Astrocyte of the spinal cord (primary cell): ENCODE results near the gene RECQL5.

ENCODE experiments used
- DNase-seq: peaks from one replicate; pipeline ENCODE4 v3.0.0; 2011; ENCODE audit warnings: low read depth, low spot score
- H3K4me3 ChIP-seq: 2 replicates; pipeline ENCODE4 v1.5.1; 2011; ENCODE audit warnings: low read depth, mild to moderate bottlenecking, low read length, moderate library complexity
- CTCF ChIP-seq: IDR thresholded peaks from 2 replicates; pipeline ENCODE4 v1.5.1; 2012; ENCODE audit warnings: low read depth, mild to moderate bottlenecking, low read length, inconsistent platforms
- in situ Hi-C: cut with HindIII; loops from 2 replicates; pipeline ENCODE4 v1.10.0; 2017; ENCODE audit warnings: low sequenced_read_pairs

RECQL5 gene

GRCh38 chr17:75627094-75627493 lies 39.9 kb downstream of the RECQL5 start:
- in situ Hi-C loops: no loop called here
- no peak for DNase-seq
- no peak for TF ChIP-seq CTCF
- no peak overlapping the region for H3K4me3 ChIP-seq

GRCh38 chr17:75626496-75627038 lies 40.4 kb downstream of the RECQL5 start:
- no peak for TF ChIP-seq CTCF
- no peak overlapping the region for H3K4me3 ChIP-seq
- DNase-seq: no peak

GRCh38 chr17:75625813-75626486 lies 41.0 kb downstream of the RECQL5 start:
- no peak for DNase-seq
- peak; percentile 87 for TF ChIP-seq CTCF
- in situ Hi-C loops: no loop called here

More at GRCh38 chr17:75626496-75627038, 40.4 kb downstream of the RECQL5 start:
- in situ Hi-C loops: no loop called here

GRCh38 chr17:75624714-75625345 lies 42.1 kb downstream of the RECQL5 start:
- H3K4me3 ChIP-seq: no peak overlapping the region
- in situ Hi-C loops: no loop called here
- no peak for TF ChIP-seq CTCF
- DNase-seq: no peak

More at GRCh38 chr17:75625813-75626486, 41.0 kb downstream of the RECQL5 start:
- no peak overlapping the region for H3K4me3 ChIP-seq

- in situ Hi-C loops: no loop called here
- DNase-seq: no peak
- TF ChIP-seq CTCF: no peak
- H3K4me3 ChIP-seq: no peak overlapping the region
Measured at GRCh38 chr17:75624021-75624420, 42.9 kb downstream of the RECQL5 start.

- in situ Hi-C loops: no loop called here
- DNase-seq: no peak
- TF ChIP-seq CTCF: no peak
- no peak overlapping the region for H3K4me3 ChIP-seq
Measured at GRCh38 chr17:75623386-75623785, 43.6 kb downstream of the RECQL5 start.
